Measurements from ENCODE around the gene OR10C1. TPM values are rescaled to one million over a fixed set of nuclear protein-coding genes. Genes with fewer than 3 reads are reported as not detected.

Gene OR10C1
- total RNA-seq, 1 experiment from 2014 or later: not detected

DNA sequence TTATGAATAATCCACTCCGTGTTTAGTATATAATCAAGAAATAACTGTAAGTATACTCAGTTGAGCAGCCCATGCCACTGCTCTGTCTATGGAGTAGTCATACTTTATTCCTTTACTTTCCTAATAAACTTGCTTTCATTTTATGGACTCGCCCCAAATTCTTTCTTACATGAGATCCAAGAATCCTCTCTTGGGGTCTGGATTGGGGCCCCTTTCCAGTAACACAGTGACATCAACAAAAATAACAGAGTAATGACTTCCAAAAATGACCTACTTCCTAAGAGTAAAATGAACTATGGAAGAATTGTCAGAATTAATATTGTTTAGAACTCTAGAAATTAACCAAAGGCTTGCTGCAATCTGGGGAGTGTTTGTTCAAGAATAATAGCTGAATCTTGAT, 26.7 kb downstream of the OR10C1 start:
- Histone ChIP-seq H3K9me2 (ENCODE audit: insufficient read depth) (no peaks in the 10 kb centered on the region), H3K79me2 (ENCODE audit: insufficient read depth, low read length) (no peaks in the 10 kb centered on the region), H3K4me1 (ENCODE audit: control insufficient read depth in 1 of 2, insufficient read depth in 2 of 2, low read length in 2 of 2) (0 out of 4 replicates have a peak, but pooled peaks cover 0 to 3% of the 10 kb centered on the region in 2 experiments), H3K4me2 (ENCODE audit: low read length) (no peak overlapping the region), H3K27me3 (ENCODE audit: insufficient read depth, low read length) (no peaks in the 10 kb centered on the region), H3K4me3 (replicated peaks in 1 of 2; ENCODE audit: low read depth in 1 of 2, low read length in 2 of 2) (no peak overlapping the region), H4K20me1 (ENCODE audit: insufficient read depth) (no peaks in the 10 kb centered on the region), H2AFZ (ENCODE audit: low read depth, low read length, poor library complexity, severe bottlenecking) (no peak overlapping the region), H3K27ac (ENCODE audit: low read depth, low read length) (no peak overlapping the region), H3K9me3 (ENCODE audit: control insufficient read depth in 1 of 2, insufficient read depth in 1 of 2, low read depth in 1 of 2, low read length in 2 of 2) (no peaks in the 10 kb centered on the region), H3K9ac (ENCODE audit: low read length) (no peak overlapping the region), H3K36me3 (ENCODE audit: control insufficient read depth in 1 of 2, insufficient read depth in 2 of 2, low read length in 2 of 2) (no peaks in the 10 kb centered on the region)
- no TSS peak for BruUV-seq (replicated peaks)
- DNase-seq (ENCODE audit: low read depth, low spot score): no peak
- CTCF ChIA-PET: no interaction called here
- TF ChIP-seq FOSL1 (IDR thresholded peaks at IDR 0.05; ENCODE audit: low read depth) (no peak), RAD21 (IDR thresholded peaks at IDR 0.05; ENCODE audit: low read depth) (no peak), POLR2A (IDR thresholded peaks at IDR 0.05; ENCODE audit: borderline replicate concordance, extremely low read depth, insufficient read depth, insufficient read length) (no peak), EZH2phosphoT487 (IDR thresholded peaks at IDR 0.05; ENCODE audit: borderline replicate concordance) (no peak), JUND (IDR thresholded peaks at IDR 0.05) (no peak), CEBPB (IDR thresholded peaks at IDR 0.05; ENCODE audit: low read depth) (no peak), SIN3A (IDR thresholded peaks at IDR 0.05; ENCODE audit: low read depth) (no peak), TCF7L2 (IDR thresholded peaks at IDR 0.05; ENCODE audit: borderline replicate concordance, extremely low read depth, insufficient read depth, insufficient read length) (no peak)
- TF ChIP-seq, protein P1, sequence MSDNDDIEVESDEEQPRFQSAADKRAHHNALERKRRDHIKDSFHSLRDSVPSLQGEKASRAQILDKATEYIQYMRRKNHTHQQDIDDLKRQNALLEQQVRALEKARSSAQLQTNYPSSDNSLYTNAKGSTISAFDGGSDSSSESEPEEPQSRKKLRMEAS (IDR thresholded peaks at IDR 0.05): no peak
- POLR2A ChIA-PET: no interaction called here
- intact Hi-C loops (cut with micrococcal nuclease): no loop called here
- RAD21 ChIA-PET (ENCODE audit: low non-redundant PET in 1 of 2, low total read pairs in 2 of 2, uncharacterized antibody in 2 of 2, unreplicated experiment in 2 of 2): no interaction called here
- ATAC-seq: no peak

DNA sequence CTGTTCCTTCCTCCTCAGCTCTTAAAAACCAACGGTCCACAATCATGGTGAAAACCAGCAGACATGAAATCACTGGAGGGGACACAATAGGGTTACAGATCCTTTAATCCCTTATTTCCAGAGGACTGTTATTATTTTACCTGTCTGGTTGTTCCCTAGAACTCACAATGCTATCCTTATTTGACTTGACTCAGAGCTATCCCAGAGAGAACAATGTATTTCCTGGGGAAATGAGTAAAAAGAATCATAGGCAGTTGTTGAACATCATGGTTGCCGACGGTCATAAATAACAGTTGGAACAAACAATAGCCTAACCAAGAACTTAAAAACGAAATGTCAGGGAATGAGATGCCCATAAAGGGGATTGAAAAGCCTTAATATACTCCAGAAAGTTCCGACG, 27.1 kb downstream of the OR10C1 start:
- no peak for DNase-seq (ENCODE audit: low read depth, low spot score)
- Histone ChIP-seq H4K20me1 (ENCODE audit: insufficient read depth) (no peaks in the 10 kb centered on the region), H3K27ac (ENCODE audit: low read depth, low read length) (no peak overlapping the region), H2AFZ (ENCODE audit: low read depth, low read length, poor library complexity, severe bottlenecking) (no peak overlapping the region), H3K9me2 (ENCODE audit: insufficient read depth) (no peaks in the 10 kb centered on the region), H3K36me3 (ENCODE audit: control insufficient read depth in 1 of 2, insufficient read depth in 2 of 2, low read length in 2 of 2) (no peaks in the 10 kb centered on the region), H3K9ac (ENCODE audit: low read length) (no peak overlapping the region), H3K79me2 (ENCODE audit: insufficient read depth, low read length) (no peaks in the 10 kb centered on the region), H3K4me3 (replicated peaks in 1 of 2; ENCODE audit: low read depth in 1 of 2, low read length in 2 of 2) (no peak overlapping the region), H3K27me3 (ENCODE audit: insufficient read depth, low read length) (no peaks in the 10 kb centered on the region), H3K4me1 (ENCODE audit: control insufficient read depth in 1 of 2, insufficient read depth in 2 of 2, low read length in 2 of 2) (0 out of 4 replicates have a peak, but pooled peaks cover 0 to 3% of the 10 kb centered on the region in 2 experiments), H3K9me3 (ENCODE audit: control insufficient read depth in 1 of 2, insufficient read depth in 1 of 2, low read depth in 1 of 2, low read length in 2 of 2) (no peaks in the 10 kb centered on the region), H3K4me2 (ENCODE audit: low read length) (no peak overlapping the region)
- no peak for ATAC-seq
- no peak for TF ChIP-seq SRF (IDR thresholded peaks at IDR 0.05; ENCODE audit: low read depth)
- no peak for TF ChIP-seq RAD21 (IDR thresholded peaks at IDR 0.05; ENCODE audit: low read depth)
- TF ChIP-seq, protein P2, sequence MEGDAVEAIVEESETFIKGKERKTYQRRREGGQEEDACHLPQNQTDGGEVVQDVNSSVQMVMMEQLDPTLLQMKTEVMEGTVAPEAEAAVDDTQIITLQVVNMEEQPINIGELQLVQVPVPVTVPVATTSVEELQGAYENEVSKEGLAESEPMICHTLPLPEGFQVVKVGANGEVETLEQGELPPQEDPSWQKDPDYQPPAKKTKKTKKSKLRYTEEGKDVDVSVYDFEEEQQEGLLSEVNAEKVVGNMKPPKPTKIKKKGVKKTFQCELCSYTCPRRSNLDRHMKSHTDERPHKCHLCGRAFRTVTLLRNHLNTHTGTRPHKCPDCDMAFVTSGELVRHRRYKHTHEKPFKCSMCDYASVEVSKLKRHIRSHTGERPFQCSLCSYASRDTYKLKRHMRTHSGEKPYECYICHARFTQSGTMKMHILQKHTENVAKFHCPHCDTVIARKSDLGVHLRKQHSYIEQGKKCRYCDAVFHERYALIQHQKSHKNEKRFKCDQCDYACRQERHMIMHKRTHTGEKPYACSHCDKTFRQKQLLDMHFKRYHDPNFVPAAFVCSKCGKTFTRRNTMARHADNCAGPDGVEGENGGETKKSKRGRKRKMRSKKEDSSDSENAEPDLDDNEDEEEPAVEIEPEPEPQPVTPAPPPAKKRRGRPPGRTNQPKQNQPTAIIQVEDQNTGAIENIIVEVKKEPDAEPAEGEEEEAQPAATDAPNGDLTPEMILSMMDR (IDR thresholded peaks at IDR 0.05 in 2 of 3, conservative IDR thresholded peaks at IDR 0.05 in 1 of 3; ENCODE audit: borderline replicate concordance in 1 of 3, insufficient read depth in 1 of 3, low read depth in 2 of 3, low read length in 2 of 3): no peak
- TF ChIP-seq, protein P3, sequence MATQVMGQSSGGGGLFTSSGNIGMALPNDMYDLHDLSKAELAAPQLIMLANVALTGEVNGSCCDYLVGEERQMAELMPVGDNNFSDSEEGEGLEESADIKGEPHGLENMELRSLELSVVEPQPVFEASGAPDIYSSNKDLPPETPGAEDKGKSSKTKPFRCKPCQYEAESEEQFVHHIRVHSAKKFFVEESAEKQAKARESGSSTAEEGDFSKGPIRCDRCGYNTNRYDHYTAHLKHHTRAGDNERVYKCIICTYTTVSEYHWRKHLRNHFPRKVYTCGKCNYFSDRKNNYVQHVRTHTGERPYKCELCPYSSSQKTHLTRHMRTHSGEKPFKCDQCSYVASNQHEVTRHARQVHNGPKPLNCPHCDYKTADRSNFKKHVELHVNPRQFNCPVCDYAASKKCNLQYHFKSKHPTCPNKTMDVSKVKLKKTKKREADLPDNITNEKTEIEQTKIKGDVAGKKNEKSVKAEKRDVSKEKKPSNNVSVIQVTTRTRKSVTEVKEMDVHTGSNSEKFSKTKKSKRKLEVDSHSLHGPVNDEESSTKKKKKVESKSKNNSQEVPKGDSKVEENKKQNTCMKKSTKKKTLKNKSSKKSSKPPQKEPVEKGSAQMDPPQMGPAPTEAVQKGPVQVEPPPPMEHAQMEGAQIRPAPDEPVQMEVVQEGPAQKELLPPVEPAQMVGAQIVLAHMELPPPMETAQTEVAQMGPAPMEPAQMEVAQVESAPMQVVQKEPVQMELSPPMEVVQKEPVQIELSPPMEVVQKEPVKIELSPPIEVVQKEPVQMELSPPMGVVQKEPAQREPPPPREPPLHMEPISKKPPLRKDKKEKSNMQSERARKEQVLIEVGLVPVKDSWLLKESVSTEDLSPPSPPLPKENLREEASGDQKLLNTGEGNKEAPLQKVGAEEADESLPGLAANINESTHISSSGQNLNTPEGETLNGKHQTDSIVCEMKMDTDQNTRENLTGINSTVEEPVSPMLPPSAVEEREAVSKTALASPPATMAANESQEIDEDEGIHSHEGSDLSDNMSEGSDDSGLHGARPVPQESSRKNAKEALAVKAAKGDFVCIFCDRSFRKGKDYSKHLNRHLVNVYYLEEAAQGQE (IDR thresholded peaks at IDR 0.05; ENCODE audit: low read depth): no peak
- no peak for TF ChIP-seq CBX3 (IDR thresholded peaks at IDR 0.05; ENCODE audit: low read depth)
- TF ChIP-seq ZNF274 (IDR thresholded peaks at IDR 0.05; ENCODE audit: low read depth, low read length): no peak
- TF ChIP-seq EZH2 (IDR thresholded peaks at IDR 0.05): no peak
- TF ChIP-seq, protein P1 (IDR thresholded peaks at IDR 0.05): no peak
- RAD21 ChIA-PET (ENCODE audit: low non-redundant PET in 1 of 2, low total read pairs in 2 of 2, uncharacterized antibody in 2 of 2, unreplicated experiment in 2 of 2): no interaction called here
- CTCF ChIA-PET: no interaction called here
- no TSS peak for BruUV-seq (replicated peaks)
- POLR2A ChIA-PET: no interaction called here
- intact Hi-C loops (cut with micrococcal nuclease): no loop called here
